Neural cell (in vitro differentiated cells): ENCODE data around the gene ACSS1. TPM values are rescaled to one million over a fixed set of nuclear protein-coding genes. Genes with fewer than 3 reads are reported as not detected.

Experiments used
- H2AFZ ChIP-seq: fragments of 200-600, 300-800 bp; sonication (generic), shearing (Covaris generic); 2 replicates; pipeline ENCODE4 v1.6.0; 2014; ENCODE audit warnings: low read depth, mild to moderate bottlenecking, antibody characterized with exemption, low read length, moderate library complexity
- H3F3A ChIP-seq: fragments of 200-600 bp; shearing (Covaris generic); 2 replicates; pipeline ENCODE4 v1.6.1; 2016; ENCODE audit warnings: mild to moderate bottlenecking, moderate library complexity, mixed read lengths, antibody characterized with exemption, low read length; ENCODE audit not compliant: insufficient read depth, poor library complexity, severe bottlenecking
- H3K27ac ChIP-seq: fragments of 200-600, 300-800 bp; sonication (generic), shearing (Covaris generic); 2 replicates; pipeline ENCODE4 v1.5.1; 2014; ENCODE audit warnings: mild to moderate bottlenecking, low read length, moderate library complexity
- H3K27me3 ChIP-seq: fragments of 300-800, 200-600 bp; sonication (generic), shearing (Covaris generic); 2 replicates; pipeline ENCODE4 v1.6.0; 2014; ENCODE audit warnings: mild to moderate bottlenecking, low read depth, low read length, moderate library complexity; ENCODE audit not compliant: insufficient read depth
- H3K36me3 ChIP-seq: fragments of 300-800, 200-600 bp; sonication (generic), shearing (Covaris generic); 2 replicates; pipeline ENCODE4 v1.5.1; 2014; ENCODE audit warnings: mild to moderate bottlenecking, antibody characterized with exemption, low read length, moderate library complexity; ENCODE audit not compliant: insufficient read depth
- H3K4me2 ChIP-seq: fragments of 300-800, 200-600 bp; sonication (generic), shearing (Covaris generic); 2 replicates; pipeline ENCODE4 v1.6.0; 2014; ENCODE audit warnings: mild to moderate bottlenecking, low read length
- H3K4me3 ChIP-seq: fragments of 300-800, 200-600 bp; sonication (generic), shearing (Covaris generic); 2 replicates; pipeline ENCODE4 v1.5.1; 2014; ENCODE audit warnings: mild to moderate bottlenecking, low read length, moderate library complexity
- H3K79me2 ChIP-seq: fragments of 200-600 bp; shearing (Covaris generic); replicated peaks from 2 replicates; pipeline ENCODE4 v1.6.0; 2014; ENCODE audit warnings: mild to moderate bottlenecking, low read length, moderate library complexity; ENCODE audit not compliant: insufficient read depth
- H3K9ac ChIP-seq: fragments of 300-800, 200-600 bp; sonication (generic), shearing (Covaris generic); 2 replicates; pipeline ENCODE4 v1.6.1; 2016; ENCODE audit warnings: mild to moderate bottlenecking, low read length, mixed read lengths
- H3K9me2 ChIP-seq: fragments of 200-600 bp; shearing (Covaris generic); 2 replicates; pipeline ENCODE4 v1.6.1; 2016; ENCODE audit warnings: mild to moderate bottlenecking, low read length, mixed read lengths; ENCODE audit not compliant: insufficient read depth
- H3K9me3 ChIP-seq: fragments of 200-600, 300-800 bp; sonication (generic), shearing (Covaris generic); 2 replicates; pipeline ENCODE4 v1.6.1; 2016; ENCODE audit warnings: mild to moderate bottlenecking, mixed run types, low read length, moderate library complexity, mixed read lengths
- H4K20me1 ChIP-seq: fragments of 200-600 bp; shearing (Covaris generic); 2 replicates; pipeline ENCODE4 v1.6.1; 2016; ENCODE audit warnings: mild to moderate bottlenecking, mixed run types; ENCODE audit not compliant: insufficient read depth
- EP300 ChIP-seq: fragments of 450-650 bp; conservative IDR thresholded peaks from 2 replicates; pipeline ENCODE4 v1.6.1; 2014; ENCODE audit warnings: antibody characterized with exemption, mild to moderate bottlenecking, moderate library complexity; ENCODE audit not compliant: poor library complexity, severe bottlenecking
- EZH2 ChIP-seq: fragments of 200-600, 300-800 bp; shearing (Covaris generic), sonication (generic); IDR thresholded peaks from 2 replicates; pipeline ENCODE4 v1.6.1; 2014; ENCODE audit warnings: antibody characterized with exemption, low read length, borderline replicate concordance, mild to moderate bottlenecking; ENCODE audit not compliant: insufficient read depth, poor library complexity, severe bottlenecking
- MXI1 ChIP-seq: fragments of 450-650 bp; conservative IDR thresholded peaks from 2 replicates; pipeline ENCODE4 v1.6.1; 2014; ENCODE audit warnings: antibody characterized with exemption, mild to moderate bottlenecking; ENCODE audit not compliant: poor library complexity, severe bottlenecking
- POLR2AphosphoS5 ChIP-seq: IDR thresholded peaks from 2 replicates; pipeline ENCODE4 v1.6.1; 2012
- RAD21 ChIP-seq: fragments of 450-650 bp; conservative IDR thresholded peaks from 2 replicates; pipeline ENCODE4 v1.6.1; 2014; ENCODE audit warnings: antibody characterized with exemption, mild to moderate bottlenecking, moderate library complexity
- SMC3 ChIP-seq: fragments of 450-650 bp; conservative IDR thresholded peaks from 2 replicates; pipeline ENCODE4 v1.6.1; 2014; ENCODE audit warnings: antibody characterized with exemption, mild to moderate bottlenecking, moderate library complexity; ENCODE audit not compliant: poor library complexity
- TAF1 ChIP-seq: IDR thresholded peaks from 2 replicates; pipeline ENCODE4 v1.6.1; 2012; ENCODE audit warnings: low read depth
- polyA plus RNA-seq: library from polyadenylated mRNA; depleted of rRNA; stranded (reverse); fragments of >200 nt; gene quantifications from 2 replicates; pipeline ENCODE4 v1.2.3, GENCODE V29; 2014
- TF ChIP-seq, protein P1 (sequence below): IDR thresholded peaks from 2 replicates; pipeline ENCODE4 v1.6.1; 2012; ENCODE audit warnings: borderline replicate concordance
- TF ChIP-seq, protein P2 (sequence below): fragments of 450-650 bp; IDR thresholded peaks from 2 replicates; pipeline ENCODE4 v1.5.1; 2014; ENCODE audit warnings: antibody characterized with exemption, mild to moderate bottlenecking, moderate library complexity; ENCODE audit not compliant: poor library complexity, severe bottlenecking

ACSS1 gene
- polyA plus RNA-seq, 1 donor from 2014 or later, result not detected

DNA sequence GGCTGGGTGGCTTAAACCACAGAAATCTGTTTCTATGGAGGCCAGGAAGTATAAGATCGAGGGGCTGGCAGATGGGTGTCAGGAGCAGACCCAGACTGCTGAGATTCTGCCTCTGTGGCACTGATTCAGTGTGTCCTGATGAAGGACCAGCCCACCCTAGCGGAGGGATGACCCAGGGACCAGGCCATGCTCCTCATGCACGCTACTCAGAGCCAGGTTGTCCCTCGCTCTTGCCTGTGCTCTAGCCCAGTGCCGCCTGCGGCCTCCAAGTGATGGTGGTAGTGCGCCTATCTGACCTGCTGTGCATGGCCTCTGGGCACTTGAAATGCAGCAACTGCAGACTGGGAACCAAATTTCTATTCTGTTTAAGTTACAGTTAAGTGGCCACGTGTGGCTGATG, 52.3 kb downstream of the ACSS1 start:
- Histone ChIP-seq H3F3A (no peaks in the 10 kb centered on the region), H3K4me2 (no peak overlapping the region), H2AFZ (no peak overlapping the region), H3K9me3 (no peaks in the 10 kb centered on the region), H3K27me3 (no peaks in the 10 kb centered on the region), H3K9me2 (no peaks in the 10 kb centered on the region), H3K4me3 (no peak overlapping the region), H3K79me2 (no peaks in the 10 kb centered on the region), H4K20me1 (no peaks in the 10 kb centered on the region), H3K27ac (no peak overlapping the region), H3K36me3 (no peaks in the 10 kb centered on the region), H3K9ac (no peak overlapping the region)
- TF ChIP-seq POLR2AphosphoS5, result no peak

DNA sequence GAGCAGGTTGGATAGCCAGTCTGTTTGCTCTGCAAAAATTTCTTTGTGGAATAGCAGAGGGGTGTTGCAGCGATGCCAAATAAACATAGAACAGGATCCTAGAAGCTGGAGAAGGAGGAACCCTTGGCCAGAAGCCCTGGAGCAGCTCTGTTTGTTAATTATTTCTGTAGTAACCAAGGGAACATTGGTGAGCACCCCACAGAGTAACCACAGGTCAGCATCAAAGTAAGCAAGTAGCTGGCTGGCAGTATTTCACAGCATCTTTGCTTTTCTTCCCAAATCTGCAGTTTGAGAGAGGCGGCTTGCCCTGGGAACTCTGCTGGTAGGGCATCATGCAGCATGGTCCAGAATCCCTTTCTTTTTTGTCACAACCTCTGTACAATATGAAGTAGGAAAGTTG, 52.7 kb downstream of the ACSS1 start:
- Histone ChIP-seq H2AFZ (no peak overlapping the region), H3K27me3 (no peaks in the 10 kb centered on the region), H3F3A (no peaks in the 10 kb centered on the region), H3K9me2 (no peaks in the 10 kb centered on the region), H3K9ac (no peak overlapping the region), H3K36me3 (no peaks in the 10 kb centered on the region), H3K9me3 (no peaks in the 10 kb centered on the region), H4K20me1 (no peaks in the 10 kb centered on the region), H3K4me3 (no peak overlapping the region), H3K4me2 (no peak overlapping the region), H3K79me2 (no peaks in the 10 kb centered on the region), H3K27ac (no peak overlapping the region)
- TF ChIP-seq TAF1 (no peak), EZH2 (no peak), EP300 (no peak), SMC3 (no peak), POLR2AphosphoS5 (no peak), RAD21 (no peak), MXI1 (no peak)
- TF ChIP-seq, protein P1, sequence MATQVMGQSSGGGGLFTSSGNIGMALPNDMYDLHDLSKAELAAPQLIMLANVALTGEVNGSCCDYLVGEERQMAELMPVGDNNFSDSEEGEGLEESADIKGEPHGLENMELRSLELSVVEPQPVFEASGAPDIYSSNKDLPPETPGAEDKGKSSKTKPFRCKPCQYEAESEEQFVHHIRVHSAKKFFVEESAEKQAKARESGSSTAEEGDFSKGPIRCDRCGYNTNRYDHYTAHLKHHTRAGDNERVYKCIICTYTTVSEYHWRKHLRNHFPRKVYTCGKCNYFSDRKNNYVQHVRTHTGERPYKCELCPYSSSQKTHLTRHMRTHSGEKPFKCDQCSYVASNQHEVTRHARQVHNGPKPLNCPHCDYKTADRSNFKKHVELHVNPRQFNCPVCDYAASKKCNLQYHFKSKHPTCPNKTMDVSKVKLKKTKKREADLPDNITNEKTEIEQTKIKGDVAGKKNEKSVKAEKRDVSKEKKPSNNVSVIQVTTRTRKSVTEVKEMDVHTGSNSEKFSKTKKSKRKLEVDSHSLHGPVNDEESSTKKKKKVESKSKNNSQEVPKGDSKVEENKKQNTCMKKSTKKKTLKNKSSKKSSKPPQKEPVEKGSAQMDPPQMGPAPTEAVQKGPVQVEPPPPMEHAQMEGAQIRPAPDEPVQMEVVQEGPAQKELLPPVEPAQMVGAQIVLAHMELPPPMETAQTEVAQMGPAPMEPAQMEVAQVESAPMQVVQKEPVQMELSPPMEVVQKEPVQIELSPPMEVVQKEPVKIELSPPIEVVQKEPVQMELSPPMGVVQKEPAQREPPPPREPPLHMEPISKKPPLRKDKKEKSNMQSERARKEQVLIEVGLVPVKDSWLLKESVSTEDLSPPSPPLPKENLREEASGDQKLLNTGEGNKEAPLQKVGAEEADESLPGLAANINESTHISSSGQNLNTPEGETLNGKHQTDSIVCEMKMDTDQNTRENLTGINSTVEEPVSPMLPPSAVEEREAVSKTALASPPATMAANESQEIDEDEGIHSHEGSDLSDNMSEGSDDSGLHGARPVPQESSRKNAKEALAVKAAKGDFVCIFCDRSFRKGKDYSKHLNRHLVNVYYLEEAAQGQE, result no peak
- TF ChIP-seq, protein P2, sequence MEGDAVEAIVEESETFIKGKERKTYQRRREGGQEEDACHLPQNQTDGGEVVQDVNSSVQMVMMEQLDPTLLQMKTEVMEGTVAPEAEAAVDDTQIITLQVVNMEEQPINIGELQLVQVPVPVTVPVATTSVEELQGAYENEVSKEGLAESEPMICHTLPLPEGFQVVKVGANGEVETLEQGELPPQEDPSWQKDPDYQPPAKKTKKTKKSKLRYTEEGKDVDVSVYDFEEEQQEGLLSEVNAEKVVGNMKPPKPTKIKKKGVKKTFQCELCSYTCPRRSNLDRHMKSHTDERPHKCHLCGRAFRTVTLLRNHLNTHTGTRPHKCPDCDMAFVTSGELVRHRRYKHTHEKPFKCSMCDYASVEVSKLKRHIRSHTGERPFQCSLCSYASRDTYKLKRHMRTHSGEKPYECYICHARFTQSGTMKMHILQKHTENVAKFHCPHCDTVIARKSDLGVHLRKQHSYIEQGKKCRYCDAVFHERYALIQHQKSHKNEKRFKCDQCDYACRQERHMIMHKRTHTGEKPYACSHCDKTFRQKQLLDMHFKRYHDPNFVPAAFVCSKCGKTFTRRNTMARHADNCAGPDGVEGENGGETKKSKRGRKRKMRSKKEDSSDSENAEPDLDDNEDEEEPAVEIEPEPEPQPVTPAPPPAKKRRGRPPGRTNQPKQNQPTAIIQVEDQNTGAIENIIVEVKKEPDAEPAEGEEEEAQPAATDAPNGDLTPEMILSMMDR, result no peak

DNA sequence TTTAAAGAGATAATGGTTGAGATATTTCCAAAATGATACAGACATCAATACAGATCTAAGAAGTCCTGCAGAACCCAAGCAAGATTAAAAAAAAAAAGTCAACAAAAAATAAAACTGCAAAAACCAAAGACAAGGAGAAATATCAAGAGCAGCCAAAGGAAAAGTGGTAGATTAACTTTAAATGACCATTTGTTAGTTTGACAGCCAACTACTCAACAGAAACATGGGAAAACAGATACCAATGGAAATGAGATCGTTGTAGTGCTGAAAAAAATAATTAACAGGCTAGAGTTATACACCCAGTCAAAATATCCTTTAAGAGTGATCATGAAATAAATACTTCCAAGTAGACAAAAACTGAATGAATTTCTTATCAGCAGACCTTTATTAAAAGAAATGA, 54.9 kb downstream of the ACSS1 start:
- no peaks in the 10 kb centered on the region for H3K79me2 ChIP-seq
- H2AFZ ChIP-seq, result no peak overlapping the region
- no peaks in the 10 kb centered on the region for H3K9me3 ChIP-seq
- H3K4me3 ChIP-seq, result no peak overlapping the region
- no peaks in the 10 kb centered on the region for H3K36me3 ChIP-seq
- H3K27ac ChIP-seq, result no peak overlapping the region
- H3K9ac ChIP-seq, result no peak overlapping the region
- H3K27me3 ChIP-seq, result no peaks in the 10 kb centered on the region
- no peaks in the 10 kb centered on the region for H3K9me2 ChIP-seq
- no peak overlapping the region for H3K4me2 ChIP-seq
- TF ChIP-seq EZH2 (no peak), RAD21 (no peak), TAF1 (no peak), SMC3 (no peak), EP300 (no peak), MXI1 (no peak), POLR2AphosphoS5 (no peak)
- TF ChIP-seq, protein P2, result no peak
- TF ChIP-seq, protein P1, result no peak
- no peaks in the 10 kb centered on the region for H4K20me1 ChIP-seq
- H3F3A ChIP-seq, result no peaks in the 10 kb centered on the region
